LHCN-M2 (cell line): Measurements from ENCODE around the gene FBXO8. TPM values are rescaled to one million over a fixed set of nuclear protein-coding genes. Genes with fewer than 3 reads are reported as not detected.
"Not testable (repeated sequence)": the region's sequence is repeated elsewhere in the genome, so short reads cannot be mapped to it uniquely, and the experiment has no call there.

Experiments
- DNase-seq: peaks from one replicate; pipeline ENCODE4 v3.0.0-alpha.2; 2012; ENCODE audit warnings: low read depth
- total RNA-seq: library from RNA; depleted of rRNA; stranded (reverse); fragments of >200 nt; gene quantifications from 2 replicates; pipeline ENCODE4 v1.2.3, GENCODE V29; 2014

FBXO8 gene
- total RNA-seq, 1 experiment from 2014 or later: 22.8 TPM

- DNase-seq: no peak
Measured at GRCh38 chr4:174284487-174284886, 1.0 kb upstream of the FBXO8 start.

- DNase-seq: peak; percentile 94
Measured at GRCh38 chr4:174282836-174283506, 496 bp downstream of the FBXO8 start.

GRCh38 chr4:174281901-174282300, 1.6 kb downstream of the FBXO8 start:
- no peak for DNase-seq

DNA sequence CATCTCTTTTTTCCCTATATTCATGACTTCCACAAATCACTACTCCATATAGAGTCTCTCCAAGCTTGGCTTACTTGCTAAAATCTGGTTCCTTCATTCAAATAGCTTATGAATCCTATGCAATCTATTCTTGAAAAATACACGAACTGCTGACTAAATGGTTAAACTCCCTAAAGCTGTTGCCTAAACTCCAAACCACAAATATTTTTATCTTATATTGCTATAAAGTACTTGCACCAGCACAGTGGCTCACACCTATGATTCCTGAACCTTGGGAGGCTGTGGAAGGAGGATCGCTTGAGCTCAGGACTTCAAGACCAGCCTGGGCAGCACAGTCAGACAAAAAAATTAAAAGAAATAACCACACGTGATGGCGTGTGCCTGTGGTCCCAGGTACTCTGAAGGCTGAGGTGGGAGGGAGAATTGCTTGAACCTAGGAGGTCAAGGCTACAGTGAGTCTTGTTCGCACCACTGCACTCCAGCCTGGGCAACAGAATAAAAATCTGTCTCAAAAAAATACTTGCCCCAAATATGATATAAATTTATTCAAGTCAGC, 2.2 kb downstream of the FBXO8 start:
- no peak for DNase-seq

DNA sequence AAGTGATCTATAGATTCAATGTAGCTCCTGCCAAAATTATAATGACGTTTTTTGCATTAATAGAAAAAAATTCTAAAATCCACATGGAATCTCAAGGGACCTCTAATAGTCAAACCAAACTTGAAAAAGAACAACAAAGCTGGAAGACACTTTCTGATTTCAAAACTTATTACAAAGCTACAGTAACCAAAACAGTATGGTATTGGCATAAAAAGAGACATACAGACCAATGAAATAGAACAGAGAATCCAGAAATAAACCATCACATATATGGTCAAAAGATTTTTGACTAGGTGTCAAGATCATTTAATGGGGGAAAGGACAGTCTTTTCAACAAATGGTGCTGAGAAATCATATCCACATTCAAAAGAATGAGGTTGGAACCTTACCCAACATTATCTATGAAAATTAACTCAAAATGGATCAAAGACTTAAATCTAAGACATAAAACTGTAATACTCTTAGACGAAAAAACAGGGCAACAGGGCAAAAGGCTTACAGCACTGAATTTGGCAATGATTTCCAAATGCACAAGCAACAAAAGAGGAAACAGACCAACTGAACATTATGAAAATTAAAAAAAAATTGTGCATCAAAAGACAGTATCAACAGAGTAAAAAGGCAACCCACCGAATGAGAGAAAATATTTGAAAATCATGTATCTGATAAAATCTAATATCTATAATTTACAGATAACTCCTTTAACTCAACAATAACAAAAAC, 3.9 kb downstream of the FBXO8 start:
- DNase-seq: no peak

DNA sequence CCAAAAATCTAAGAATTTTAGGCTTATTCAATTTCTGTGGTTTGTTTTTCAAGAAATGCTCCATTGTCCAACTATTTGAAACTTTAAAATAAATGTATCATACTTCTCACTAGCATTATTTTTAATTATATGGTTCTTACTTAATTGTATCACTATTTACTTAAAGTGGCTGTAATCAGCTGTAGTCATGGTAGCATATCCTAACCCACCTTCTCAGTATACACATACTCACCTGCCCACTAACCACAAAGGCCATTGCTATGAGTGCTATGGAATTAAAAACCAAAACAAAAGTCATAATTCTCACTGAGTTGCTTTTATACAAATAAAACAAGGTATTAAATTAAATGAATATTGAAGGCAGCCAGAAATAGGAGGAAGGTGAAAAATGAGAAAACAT, 5.0 kb downstream of the FBXO8 start:
- peak; percentile 17 for DNase-seq

GRCh38 chr4:174277433-174277832, 6.0 kb downstream of the FBXO8 start:
- no peak for DNase-seq

GRCh38 chr4:174275101-174275500, 8.4 kb downstream of the FBXO8 start:
- DNase-seq: no peak

DNA sequence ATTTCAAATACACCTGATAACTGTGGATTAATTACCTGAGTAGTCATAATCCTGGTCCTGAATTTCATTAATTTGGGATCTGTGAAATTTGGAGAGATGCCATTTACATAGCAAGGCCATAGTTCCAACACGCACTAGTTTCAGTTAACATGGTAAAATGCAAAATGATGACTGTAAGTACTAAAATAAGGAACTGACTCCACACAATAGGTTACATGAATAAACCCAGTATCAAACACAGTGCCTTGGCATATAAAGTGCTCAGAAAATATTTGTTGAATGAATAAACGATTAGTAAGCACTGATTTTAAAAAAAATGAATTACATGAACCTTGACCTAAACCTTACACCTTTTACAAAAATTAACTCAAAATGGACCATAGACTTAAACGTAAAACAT, 9.0 kb downstream of the FBXO8 start:
- DNase-seq: no peak

- peak; percentile 24 for DNase-seq
Measured at GRCh38 chr4:174273930-174274329, 9.5 kb downstream of the FBXO8 start.

DNA sequence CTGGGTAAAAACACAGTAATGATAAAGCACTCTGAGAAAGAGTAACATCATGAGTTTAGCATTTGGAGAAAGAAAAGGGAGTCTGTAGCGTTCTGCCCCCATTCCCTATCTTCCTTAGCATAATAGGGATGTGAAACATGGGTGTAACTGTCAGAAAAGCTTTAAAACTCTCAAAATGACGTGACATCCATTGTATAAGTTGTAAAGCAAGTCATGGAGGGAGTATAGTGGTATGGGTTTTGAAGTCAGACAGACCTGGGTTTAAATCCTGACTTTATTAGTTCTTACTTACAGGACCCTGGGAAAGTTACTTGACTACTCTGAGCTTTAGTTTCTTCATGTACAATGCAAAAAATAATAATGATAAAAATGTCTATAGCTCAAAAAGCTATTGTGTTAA, 17.1 kb downstream of the FBXO8 start:
- no peak for DNase-seq

DNA sequence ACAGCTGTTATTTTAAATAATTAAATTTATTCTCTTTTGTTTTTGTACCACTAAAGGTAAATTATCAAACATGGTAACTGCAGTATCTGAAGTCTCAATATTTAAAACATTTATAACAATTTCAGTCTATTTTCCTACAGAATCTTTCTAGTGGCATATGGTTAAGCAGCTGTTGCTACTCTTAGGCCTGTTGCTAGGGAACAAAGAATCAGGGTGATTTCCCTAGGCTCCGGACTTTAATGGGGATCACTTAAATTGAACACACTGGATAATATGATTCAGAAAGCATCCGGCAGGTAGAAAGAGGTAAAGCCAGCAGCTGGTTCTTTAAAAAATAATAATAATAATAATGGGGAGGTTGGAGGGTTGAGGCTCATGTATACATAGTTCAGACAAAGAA, 17.6 kb downstream of the FBXO8 start:
- DNase-seq: peak; percentile 57

- no peak for DNase-seq
Measured at GRCh38 chr4:174263445-174263736, 20.1 kb downstream of the FBXO8 start.

DNA sequence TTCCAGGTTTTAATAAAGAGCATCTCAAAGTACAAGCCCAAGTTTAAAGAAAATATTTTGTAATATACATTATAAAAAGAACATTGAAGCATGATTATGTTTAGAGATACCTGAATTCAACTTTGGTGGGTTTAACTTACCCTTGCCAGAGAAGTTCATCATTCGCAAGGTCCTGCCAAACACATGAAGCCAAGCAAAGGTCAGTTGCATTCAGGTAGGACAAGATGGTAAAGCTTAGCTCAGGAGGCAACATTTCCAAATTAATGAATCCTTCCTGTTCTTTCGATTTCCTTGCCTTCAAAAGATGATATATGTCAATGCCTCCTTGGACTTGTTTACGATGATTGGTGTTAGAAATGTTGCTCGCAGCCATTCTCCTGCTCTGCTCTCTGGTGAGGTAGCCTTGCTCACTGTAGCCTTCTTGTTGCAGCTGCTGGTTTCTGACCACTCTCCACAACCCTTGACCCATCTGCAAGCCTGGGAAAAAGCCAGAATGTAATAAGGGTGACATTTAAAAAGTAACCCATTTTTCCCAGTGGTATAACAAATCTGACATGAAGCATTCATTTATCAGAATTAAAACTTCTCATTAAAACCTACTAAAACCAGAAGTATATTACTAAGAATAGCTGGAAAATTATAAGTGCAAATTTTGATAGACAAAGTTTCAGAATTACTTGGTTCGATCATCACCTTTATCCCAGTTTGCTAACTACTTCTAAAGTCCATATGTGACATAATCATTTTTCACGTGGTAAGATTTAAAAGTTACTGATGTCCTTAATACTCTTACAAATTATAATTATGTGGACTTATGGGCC, 20.6 kb downstream of the FBXO8 start:
- DNase-seq: peak; percentile 65

- not testable (repeated sequence) for DNase-seq
Measured at GRCh38 chr4:174261432-174261831, 22.0 kb downstream of the FBXO8 start.

DNA sequence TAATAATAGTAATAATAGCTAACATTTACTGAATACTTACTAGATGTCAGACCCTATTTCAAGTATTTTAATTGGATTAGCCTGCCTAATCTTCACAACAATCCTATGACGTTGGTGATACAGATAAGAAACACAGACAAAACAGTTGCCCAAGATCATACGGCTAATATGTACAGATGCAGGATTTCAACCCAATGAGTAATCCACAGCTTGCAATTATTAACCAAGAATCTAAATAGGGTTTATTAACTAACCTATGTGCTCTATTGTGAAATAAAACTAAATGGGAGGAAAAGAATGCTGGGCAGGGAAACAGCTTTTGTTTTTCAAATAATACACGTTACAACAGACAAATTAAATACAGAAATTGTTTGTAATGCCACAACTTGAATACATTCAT, 23.4 kb downstream of the FBXO8 start:
- no peak for DNase-seq

DNA sequence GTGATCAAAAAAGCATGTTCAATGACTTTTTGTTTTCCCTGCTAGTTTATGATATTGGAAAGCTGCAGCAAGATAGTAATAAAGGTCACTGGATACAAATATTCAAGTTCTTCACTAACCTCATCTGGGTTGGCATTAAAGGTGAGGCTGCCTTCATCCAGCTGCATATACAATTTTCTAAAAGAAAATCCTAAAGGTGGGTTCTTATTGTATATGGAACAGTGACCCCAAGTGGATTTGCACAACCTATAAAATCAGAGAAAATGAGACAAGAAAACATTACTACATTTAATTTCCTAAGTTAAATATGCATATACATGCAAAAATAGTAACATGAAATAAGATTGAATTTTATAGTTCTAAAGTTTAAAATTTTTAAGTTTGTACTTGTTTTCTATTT, 23.9 kb downstream of the FBXO8 start:
- no peak for DNase-seq

DNA sequence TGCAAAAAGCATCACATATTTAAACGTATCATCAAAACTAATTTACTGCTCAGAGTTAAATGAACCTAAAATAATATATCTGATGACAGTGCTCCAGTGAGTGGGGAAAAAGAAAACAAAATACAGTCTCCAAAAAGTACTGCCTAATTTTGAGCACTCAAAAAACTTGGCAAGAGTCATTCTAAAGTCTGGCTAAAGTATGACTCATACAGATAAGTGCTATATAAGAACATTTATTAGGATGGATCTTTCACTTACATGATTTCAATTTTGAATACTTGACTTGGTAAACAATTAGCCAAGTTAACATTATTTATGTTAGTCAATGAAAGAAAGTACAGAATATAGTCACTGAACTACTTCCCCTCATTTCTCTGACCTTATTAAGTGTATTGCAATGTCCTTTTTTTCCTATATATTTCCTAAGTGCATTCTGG, 27.2 kb downstream of the FBXO8 start:
- peak; percentile 60 for DNase-seq

DNA sequence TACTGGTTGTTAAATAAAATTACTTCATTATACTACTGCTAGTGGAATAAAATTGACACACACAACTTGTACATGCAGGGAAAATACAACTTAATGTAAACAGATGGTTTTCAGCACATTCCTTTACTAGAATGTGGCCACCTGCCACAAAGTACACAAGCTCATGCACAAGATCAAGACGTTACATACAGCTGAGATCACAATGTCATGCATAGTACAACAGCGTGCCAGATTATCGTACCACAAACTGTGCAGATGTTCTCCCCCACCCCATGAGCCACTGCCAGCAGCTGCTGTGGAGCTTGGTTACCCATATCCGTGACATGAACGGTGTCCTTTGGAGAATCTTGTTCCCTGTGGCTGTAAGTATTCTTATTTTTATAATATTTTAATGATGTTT, 27.7 kb downstream of the FBXO8 start:
- peak; percentile 92 for DNase-seq

DNA sequence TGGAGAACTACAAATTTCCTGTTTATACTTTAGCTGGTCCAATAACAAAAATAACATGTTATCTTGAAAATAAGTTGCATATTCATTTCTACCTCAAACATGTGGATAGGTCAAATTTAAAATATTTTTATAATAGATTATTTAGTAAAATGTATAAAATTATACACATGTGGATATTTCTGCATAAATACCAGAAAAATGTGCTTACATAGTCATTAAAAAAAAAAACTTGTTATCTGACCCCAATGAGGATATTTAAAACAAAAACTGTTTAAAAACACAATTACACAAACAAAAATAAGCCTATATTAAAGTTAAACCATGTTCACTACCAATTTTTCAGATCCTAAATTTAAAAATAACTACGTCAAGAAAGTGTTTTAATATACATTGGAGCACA, 28.1 kb downstream of the FBXO8 start:
- DNase-seq: no peak

- no peak for DNase-seq
Measured at GRCh38 chr4:174254613-174255012, 28.9 kb downstream of the FBXO8 start.

GRCh38 chr4:174252412-174252811, 31.1 kb downstream of the FBXO8 start:
- no peak for DNase-seq
